Measurements from ENCODE around the gene STAC. TPM values are rescaled to one million over a fixed set of nuclear protein-coding genes. Genes with fewer than 3 reads are reported as not detected.

STAC gene
- total and polyA plus RNA-seq, 12 donors: 0.13 to 1.5 (median 0.42) TPM

GRCh38 chr3:36417237-36417636, 36.9 kb downstream of the STAC start:
- H3K36me3 ChIP-seq: no peaks in the 10 kb centered on the region
- H3K4me3 ChIP-seq: no peak overlapping the region
- TF ChIP-seq, protein P1, sequence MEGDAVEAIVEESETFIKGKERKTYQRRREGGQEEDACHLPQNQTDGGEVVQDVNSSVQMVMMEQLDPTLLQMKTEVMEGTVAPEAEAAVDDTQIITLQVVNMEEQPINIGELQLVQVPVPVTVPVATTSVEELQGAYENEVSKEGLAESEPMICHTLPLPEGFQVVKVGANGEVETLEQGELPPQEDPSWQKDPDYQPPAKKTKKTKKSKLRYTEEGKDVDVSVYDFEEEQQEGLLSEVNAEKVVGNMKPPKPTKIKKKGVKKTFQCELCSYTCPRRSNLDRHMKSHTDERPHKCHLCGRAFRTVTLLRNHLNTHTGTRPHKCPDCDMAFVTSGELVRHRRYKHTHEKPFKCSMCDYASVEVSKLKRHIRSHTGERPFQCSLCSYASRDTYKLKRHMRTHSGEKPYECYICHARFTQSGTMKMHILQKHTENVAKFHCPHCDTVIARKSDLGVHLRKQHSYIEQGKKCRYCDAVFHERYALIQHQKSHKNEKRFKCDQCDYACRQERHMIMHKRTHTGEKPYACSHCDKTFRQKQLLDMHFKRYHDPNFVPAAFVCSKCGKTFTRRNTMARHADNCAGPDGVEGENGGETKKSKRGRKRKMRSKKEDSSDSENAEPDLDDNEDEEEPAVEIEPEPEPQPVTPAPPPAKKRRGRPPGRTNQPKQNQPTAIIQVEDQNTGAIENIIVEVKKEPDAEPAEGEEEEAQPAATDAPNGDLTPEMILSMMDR (IDR thresholded peaks at IDR 0.05): no peak
- WGBS, 2 donors: 88% methylated on average over 2 of the region's 2 CpGs
- intact Hi-C loops (cut with DNase I): no loop called here
- ATAC-seq: no peak
- no peak overlapping the region for H3K27ac ChIP-seq
- no peaks in the 10 kb centered on the region for H3K27me3 ChIP-seq
- H3K4me1 ChIP-seq: no peaks in the 10 kb centered on the region
- no peak for DNase-seq
- peaks cover 0 to 18% (median 0%) of the 10 kb centered on the region in 11 donors for H3K9me3 ChIP-seq

DNA sequence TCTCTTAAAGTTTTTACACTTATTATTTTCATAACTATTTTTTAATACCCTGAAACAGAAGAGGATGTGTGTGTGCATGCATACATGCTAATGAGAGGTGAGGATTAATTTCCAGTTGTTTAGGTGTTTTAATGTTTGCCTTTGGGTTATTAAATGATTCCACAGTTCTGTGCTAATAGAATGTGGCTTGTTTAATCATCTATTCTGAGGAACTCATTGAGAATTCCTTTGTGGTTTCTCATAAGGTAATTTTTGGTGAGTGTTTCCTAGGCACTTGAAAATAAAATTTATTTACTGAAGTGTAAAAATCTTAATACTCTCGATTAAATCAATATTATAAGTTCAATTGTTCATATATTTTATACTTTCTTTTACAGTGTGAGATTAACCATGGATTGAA, 38.0 kb downstream of the STAC start:
- WGBS, 2 donors: 90% methylated on average over 1 of the region's 1 CpG
- Histone ChIP-seq H3K27ac (no peak overlapping the region), H3K27me3 (no peaks in the 10 kb centered on the region), H3K4me1 (no peaks in the 10 kb centered on the region), H3K36me3 (no peaks in the 10 kb centered on the region), H3K4me3 (no peak overlapping the region), H3K9me3 (peaks cover 0 to 18% (median 0%) of the 10 kb centered on the region in 11 donors)
- intact Hi-C loops (cut with DNase I): no loop called here
- ATAC-seq: no peak
- TF ChIP-seq, protein P1 (IDR thresholded peaks at IDR 0.05): no peak
- DNase-seq: no peak

DNA sequence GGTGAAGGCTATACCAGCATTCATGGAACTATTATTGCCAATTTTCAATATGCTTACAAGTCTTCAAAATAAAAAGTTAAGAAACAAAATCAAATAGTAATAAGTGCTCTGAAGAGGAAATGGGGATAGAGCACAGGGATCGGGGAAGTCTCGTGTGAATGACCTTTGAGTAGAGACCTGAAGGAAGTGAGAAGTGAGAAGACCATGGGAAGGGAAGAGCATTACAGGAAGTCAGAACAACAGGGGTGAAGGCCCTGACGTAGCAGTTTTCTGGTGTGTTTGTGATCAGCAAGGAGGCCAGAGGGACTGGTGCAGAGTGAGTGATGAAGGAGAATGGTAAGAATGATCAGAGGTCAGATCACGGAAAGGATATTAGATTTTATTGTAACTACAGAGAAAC, 48.1 kb downstream of the STAC start:
- no peaks in the 10 kb centered on the region for H3K27me3 ChIP-seq
- TF ChIP-seq, protein P1 (IDR thresholded peaks at IDR 0.05): no peak
- H3K9me3 ChIP-seq: no peaks in the 10 kb centered on the region
- H3K4me1 ChIP-seq: no peaks in the 10 kb centered on the region
- no peak for DNase-seq
- H3K4me3 ChIP-seq: no peak overlapping the region
- 77 to 85% methylated on average over 4 of the region's 4 CpGs for WGBS, 2 donors
- H3K27ac ChIP-seq: no peak overlapping the region
- ATAC-seq: no peak
- no peaks in the 10 kb centered on the region for H3K36me3 ChIP-seq
- intact Hi-C loops (cut with DNase I): no loop called here

DNA sequence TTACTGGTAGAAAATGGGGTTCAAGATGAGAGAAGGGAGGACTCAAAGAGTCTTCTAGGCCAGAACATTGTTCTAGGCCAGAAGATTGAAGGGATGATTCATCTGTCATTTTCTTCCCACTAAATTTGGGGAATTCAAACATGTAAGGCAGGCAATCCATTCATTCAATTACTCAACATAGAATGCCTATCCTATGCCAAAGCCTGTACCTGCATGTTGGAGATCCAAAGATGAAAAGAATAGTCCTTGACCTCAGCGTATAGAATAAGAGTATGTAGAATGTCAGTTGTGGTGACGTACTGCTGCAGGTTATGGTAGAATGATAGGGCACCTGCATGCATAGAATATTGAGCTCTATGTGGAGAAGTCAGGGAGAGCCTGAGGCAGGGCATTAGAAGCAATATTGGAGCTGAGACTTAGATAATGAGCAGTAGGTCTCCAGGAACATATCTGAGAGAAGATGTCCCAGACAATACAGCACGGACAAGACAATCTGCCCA, 49.7 kb downstream of the STAC start:
- H3K27ac ChIP-seq: no peak overlapping the region
- no peaks in the 10 kb centered on the region for H3K4me1 ChIP-seq
- H3K4me3 ChIP-seq: no peak overlapping the region
- DNase-seq (no peak), ATAC-seq (no peak)
- TF ChIP-seq, protein P1 (IDR thresholded peaks at IDR 0.05): no peak
- intact Hi-C loops (cut with DNase I): no loop called here
- no peaks in the 10 kb centered on the region for H3K9me3 ChIP-seq
- WGBS, 2 donors: 96 to 97% methylated on average over 3 of the region's 3 CpGs
- no peaks in the 10 kb centered on the region for H3K36me3 ChIP-seq
- no peaks in the 10 kb centered on the region for H3K27me3 ChIP-seq
